NCI-H187 treated with DMSO at 0.1 percent for 48 hours (cell line): Measurements from ENCODE around the gene MB.

Source experiments
- DNase-seq: peaks from one replicate; lab custom pipeline; 2025; lab: John Stamatoyannopoulos, UW

Gene MB

DNA sequence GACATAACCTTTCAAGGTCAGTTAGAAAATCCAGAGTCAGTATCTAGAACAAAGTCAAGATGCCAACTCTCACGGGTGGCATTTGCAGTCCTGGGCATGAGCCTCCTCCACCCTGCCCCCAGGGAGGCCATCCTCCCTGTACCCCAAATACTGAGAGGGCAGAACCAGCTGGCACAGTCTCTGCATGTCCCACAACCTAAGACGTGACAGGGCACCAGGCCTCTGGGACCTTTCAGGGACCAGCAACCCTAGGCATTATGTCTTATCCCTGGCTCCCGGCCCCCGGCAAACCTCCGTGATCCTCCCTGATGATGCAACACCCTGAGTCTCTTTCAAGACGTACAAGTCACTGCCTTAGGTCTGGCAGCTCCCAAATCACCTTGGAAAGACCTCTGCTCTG, 2.0 kb downstream of the MB start:
- DNase-seq = no peak

DNA sequence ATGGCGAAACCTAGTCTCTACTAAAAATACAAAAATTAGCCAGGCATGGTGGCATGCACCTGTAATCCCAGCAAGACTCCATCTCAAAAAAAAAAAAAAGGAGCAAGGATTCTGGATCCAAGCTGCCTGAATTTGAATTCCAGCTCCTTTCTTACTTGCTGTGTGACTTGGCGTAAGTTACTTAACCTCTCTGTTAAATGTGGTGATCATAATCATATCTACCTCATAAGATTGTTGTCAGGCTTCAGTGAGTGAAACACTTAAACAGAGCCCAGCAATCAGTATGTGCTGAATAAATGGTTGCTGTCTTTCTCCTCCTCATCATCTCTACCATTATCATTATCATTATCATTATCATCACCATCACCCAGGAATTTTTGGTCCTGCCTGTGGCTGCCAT, 2.7 kb downstream of the MB start:
- DNase-seq = no peak

DNA sequence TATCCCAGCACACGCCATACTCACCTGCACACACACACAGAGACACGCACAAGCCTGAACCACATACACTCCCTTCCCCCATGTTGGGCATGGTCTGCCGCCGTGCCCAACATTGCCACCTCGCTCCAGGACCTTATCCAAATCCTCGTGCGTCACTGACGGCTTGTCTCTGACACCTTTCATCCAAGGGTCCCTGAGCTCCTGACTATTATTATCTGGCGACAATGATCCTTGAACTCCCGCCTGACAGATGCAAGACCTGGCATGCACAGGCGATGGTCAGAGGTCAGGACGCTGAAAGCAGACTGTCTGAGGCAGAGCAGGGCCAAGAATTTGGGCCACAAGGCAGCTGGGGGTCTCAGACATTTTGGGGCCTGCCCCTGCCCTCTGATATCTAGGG, 4.2 kb downstream of the MB start:
- no peak for DNase-seq

DNA sequence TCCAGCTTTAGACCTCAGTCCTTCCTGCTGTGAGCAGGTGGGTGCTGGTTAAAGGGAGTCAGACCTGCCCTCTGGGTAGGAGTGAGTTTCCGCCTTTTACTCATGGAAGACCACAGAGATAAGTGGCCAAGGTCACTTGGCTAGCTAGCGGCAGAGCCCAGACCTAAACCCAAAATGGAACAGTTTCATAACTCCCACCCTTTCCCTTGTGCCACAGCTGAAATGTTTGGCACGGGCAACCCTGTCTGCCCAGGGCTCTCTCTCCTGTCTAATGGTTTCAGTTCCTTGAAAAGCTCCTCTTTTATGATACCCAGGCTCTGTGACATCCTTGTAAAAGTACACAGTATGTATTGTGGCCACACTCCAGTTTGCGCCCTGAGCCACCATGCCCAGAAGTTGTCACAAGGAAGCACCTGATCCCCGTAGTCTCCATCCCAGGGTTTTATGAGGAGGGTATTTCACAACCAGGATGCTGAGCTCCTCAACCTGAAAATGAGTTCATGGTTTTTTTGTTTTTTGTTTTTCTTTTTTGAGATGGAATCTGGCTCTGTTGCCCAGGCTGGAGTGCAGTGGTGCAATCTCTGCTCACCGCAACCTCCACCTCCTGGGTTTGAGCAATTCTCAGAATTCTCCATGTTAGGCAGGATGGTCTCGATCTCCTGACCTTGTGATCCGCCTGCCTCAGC, 5.1 kb downstream of the MB start:
- no peak for DNase-seq

DNA sequence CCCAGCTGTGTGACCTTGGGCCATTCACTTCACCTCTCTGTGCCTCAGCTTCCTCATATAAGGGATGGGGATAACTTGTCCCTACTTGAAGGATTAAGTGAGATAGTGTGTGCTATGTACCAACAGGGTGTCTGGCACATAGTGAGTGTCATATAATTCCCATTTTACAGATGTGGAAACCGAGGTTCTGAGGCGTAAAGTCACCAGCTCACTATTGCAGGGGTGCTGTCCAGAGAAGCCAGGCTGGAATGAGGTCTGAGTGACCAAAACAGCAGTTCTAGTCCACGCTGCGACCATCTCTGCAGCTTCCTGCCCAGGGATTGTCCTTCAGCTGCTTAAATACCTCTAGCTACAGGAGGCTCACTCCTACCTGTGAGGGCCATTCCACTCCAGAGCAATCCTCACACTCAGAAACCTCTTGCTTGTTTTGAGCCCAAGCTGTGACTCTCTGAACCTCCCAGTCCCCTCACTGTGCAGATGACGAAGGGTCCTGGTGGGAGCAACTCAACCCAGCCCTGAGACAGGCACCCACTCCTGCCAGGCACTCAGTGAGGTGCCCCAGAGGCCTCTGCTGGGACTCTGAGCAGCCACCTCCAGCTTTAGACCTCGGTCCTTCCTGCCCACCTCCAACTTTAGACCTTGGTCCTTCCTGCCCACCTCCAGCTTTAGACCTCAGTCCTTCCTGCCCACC, 5.8 kb downstream of the MB start:
- no peak for DNase-seq

DNA sequence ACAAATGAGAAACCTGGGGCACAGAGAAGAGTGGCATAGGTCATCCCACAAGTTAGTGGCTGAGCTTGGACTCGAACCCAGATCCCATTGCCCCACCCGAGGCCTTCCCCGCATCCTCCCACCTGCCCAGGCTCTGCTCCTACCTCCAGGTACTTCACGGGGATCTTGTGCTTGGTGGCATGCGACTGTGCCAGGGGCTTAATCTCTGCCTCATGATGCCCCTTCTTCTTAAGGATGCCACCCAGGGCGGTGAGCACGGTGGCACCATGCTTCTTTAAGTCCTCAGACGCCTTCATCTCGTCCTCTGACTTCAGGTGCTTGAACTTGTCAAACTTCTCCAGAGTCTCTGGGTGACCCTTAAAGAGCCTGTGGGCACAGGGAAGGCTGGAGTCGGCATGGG, 6.4 kb downstream of the MB start:
- DNase-seq = no peak

DNA sequence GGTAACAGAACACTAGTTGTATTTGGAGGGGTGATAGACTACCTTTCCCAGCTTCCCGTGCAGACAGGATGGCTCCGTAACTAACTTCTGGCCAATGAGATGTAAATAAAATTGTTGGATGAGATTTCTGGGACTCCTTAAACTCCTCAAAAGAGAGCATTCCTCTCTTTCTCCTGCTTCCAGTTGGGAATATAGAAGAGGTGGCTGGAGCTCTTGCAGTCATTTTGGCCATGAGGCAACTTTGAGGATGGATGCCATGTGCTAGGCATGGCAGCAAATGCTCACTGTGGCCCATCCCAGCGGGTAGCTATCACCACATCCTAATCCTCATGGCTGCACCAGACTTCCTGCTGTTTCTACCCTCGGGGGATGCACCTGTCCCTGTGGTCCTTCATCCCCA, 7.4 kb downstream of the MB start:
- no peak for DNase-seq

DNA sequence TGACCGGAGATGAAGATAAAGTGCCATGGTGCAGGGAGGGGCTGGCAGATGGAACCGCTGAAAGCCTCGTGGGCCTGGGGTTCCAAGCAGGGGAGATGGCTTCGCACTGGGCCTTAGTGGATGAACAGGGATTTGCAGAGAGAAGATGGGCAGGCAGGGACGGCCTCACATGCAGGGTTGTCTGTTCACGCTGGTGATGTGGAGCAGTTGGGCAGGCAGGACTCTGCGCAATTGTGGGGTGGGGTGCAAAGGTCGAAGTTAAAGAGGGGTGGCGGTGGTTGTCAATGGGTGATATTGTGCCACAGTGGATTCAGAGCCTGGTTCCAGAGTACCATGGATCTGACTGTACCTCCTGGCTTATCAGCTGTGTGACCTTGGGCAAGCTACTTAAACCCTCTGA, 7.9 kb downstream of the MB start:
- no peak for DNase-seq

DNA sequence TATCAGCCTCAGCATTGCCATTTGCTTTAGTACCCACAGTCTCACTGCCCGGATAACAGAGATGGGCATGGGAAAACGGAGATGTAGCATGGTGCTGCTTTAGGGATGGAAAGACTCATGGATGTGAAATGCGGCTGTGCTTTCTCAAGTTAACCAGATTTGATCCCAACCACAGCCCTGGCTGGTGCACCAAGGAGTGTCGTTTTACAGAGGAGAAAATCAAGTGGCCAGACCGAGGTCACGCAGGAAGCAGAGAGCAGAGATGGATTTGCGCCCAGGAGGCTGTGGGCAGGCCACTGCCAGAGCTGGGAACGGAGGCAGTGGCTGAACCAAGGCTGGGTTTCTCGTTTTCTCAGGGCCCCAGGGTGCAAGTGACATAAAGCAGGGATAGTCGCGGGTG, 9.0 kb downstream of the MB start:
- no peak for DNase-seq

DNA sequence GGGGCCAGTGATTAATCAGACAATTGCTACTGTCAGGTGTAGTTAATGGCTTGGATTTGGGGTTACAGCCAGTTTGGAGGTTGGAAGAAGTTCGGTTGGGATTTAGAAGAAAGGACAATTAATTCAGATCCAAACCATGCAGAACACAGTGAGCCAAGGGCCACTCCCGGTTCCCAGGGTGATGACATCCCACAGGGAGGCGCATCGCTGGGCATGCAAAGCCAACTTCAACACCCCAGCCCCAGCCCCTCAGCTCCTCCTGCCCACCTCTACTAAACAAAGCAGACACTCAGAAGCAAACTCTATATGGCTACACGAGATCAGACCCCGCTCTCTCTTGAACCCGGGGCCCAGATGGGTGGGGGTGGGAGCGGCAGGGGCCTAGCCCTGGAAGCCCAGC, 10.2 kb downstream of the MB start:
- no peak for DNase-seq

DNA sequence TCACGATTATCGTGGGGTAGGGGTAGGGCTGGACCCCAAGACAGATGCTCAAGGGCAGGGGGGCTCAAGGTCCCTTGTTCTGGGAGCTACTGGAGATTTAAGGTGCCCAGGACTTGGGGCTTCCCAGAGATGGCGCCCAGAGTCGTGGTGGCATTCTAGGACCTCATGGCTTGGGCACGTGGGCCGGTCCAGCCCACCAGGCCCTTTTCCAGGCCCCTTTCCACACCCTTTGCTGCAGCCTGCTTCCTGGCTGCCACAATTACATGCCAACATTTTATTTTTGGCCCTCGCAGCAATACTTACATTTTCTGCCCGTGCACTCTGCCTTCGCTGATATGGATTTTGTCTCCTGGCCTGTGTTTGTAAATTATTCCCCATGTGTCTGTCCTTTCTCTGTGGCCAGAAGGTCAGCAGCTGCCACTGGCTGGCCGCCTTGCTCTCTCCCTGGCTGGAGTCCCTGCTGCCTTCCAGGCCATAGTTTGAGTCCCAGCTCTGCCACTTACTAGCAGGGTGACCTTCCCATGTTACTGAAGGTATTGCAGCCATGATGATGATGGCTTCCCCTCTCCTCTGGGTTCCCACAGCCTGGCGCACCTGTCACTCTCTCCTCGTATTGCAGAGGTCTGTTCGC, 11.2 kb downstream of the MB start:
- DNase-seq = no peak

DNA sequence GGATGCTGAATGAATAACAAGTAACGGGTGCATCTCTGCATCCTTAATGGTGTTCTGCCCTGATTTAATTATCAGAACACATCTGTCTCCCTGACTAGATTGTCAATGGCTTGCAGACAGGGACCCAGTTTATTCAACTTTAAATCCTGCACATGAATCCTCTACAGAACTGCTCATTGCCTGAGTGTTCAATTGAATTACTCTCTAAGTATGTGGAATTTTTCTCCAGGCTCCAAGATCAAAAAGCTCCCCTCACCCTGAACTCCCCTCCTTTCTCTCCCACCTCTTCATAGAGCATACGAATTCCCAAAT, 11.8 kb downstream of the MB start:
- DNase-seq = no peak

DNA sequence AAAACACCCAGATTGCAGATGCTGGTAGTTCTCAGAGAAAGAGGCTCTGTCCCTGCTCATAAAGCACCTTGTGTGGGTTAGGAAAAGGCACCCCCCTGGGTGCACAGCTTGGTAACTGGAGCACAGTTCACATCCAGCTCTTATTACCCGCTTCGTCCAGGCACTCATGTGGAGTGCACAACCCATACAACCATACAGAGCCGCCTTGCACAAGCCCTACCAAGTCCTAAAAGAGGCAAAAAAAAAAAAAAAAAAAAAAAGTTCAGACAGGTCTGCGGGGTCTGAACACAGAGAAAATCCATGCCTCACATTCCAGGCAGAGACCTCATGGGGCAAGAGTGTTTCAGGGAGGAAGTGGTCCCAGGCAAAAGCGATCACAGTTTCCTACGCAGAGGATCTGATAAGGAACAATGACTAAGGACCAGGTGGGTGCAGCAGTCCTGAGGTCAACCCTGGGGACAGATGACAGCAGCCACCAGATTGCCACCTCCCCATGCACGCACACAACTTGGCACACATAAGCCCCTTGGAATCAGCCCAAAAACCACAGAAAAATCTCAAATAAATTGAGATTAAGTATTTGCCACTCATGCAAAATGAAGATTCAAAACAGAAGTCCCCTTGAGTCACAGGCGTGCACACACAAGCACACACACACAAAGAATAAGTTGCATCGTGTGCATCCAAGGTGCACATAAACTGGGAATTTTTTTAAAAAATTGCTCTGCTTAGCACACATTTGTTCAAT, 12.3 kb downstream of the MB start:
- DNase-seq = no peak

DNA sequence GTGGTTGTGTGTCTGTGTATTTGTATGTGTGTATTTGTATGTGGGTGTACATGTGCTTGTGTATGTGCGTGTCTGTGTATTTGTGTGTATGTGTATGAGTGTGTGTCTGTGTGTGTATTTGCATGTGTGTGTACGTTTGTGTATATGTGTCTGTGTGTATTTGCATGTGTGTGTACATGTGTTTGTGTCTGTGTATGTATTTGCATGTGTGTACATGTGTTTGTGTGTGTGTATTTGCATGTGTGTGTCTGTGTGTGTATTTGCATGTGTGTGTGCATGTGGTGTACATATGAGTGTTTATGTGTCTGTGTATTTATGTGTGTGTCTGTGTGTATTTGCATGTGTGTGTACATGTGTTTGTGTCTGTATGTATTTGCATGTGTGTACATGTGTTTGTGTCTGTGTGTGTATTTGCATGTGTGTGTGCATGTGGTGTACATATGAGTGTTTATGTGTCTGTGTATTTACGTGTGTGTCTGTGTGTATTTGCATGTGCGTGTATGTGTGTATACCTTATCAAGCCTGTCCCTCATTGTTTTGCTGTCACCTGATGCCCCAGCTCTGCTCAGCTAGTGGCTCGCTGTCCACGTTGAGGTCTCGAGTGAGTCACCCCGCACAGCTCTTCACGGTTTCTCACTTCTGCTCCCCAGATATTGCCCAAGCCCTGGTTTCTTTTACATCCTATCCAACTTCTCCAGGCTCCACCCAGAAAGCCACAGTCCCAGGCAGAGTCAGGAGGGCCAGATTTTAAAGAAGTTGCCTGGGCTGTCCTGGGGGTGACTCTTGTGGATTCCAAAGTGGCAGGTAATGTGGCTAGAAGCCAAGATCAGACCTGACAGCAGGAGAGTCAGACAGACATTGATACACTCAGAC, 15.2 kb downstream of the MB start:
- no peak for DNase-seq

DNA sequence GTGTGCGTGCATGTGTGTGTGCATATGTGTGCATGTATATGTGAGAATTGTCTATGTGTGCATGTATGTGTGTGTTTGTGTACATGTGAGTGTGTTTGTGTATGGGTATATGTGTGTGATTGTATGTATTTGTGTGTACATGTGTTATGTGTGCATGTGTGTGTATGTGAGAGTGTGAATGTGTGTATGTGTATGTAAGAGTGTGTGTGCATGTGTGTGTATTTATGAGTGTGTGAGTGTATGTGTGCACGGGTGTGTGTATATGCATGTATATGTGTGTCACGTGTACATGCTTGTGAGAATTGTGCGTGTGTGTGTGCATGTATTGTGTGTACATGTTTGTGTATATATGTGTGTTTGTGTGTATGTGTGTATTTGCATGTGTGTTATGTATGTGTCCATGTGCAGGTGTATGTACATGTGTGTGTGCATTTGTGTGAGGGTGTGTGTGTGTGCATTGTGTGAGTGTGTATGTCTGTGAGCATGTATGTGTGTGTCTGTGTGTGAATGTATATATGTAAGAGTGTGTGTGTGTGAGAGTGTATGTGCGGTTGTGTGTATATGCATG, 16.0 kb downstream of the MB start:
- no peak for DNase-seq

DNA sequence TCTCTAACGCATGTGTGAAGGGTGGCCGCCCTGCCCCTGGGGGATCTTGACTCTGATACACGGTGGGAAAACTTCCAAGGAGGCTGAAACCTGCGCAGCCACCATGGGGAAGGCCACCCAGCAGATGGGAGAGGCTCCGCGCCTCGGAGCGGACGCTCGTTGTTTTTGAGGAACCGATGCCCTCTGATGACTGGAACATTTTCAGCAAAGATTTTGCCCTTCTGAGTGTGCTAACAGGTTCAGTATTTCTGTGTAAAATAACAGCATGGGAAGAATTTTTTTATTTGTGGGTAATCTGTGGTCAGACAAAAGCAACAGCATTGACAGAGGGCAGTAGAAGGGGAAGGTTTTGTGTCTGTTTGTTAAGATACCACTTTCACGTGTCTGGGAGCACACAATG, 16.7 kb downstream of the MB start:
- DNase-seq = no peak

DNA sequence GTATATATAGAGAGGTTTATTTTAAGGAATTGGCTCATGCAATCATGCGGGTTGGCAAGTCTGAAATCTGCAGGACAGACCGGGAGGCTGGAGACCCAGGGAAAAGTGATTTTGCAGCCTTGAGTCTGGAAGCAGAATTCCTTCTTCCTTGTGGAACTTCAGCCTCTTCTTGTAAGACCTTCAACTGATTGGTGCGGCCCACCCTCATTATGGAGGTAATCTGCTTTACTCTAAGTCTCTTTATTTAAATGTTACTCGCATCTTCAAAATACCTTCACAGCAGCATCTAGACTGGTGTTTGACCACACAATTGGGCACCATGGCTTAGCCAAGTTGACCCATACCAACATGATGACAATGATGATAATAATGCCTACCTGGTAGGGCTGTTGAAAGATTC, 17.8 kb downstream of the MB start:
- no peak for DNase-seq

DNA sequence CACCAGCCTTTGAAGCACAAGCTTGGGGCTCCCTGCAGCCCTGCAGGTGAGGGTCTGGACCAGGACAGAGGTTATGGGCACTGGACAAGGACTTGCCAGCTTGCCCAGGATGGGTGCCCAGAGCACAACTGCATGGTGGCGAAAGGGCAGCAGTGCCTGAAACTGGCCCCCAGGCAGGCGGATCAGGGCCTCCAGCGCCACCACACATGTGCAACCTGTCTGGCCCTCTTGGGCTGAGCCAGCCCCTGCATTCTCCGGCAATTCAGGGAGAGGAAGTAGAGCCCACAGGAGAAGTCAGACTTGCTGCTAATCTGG, 18.8 kb downstream of the MB start:
- no peak for DNase-seq

DNA sequence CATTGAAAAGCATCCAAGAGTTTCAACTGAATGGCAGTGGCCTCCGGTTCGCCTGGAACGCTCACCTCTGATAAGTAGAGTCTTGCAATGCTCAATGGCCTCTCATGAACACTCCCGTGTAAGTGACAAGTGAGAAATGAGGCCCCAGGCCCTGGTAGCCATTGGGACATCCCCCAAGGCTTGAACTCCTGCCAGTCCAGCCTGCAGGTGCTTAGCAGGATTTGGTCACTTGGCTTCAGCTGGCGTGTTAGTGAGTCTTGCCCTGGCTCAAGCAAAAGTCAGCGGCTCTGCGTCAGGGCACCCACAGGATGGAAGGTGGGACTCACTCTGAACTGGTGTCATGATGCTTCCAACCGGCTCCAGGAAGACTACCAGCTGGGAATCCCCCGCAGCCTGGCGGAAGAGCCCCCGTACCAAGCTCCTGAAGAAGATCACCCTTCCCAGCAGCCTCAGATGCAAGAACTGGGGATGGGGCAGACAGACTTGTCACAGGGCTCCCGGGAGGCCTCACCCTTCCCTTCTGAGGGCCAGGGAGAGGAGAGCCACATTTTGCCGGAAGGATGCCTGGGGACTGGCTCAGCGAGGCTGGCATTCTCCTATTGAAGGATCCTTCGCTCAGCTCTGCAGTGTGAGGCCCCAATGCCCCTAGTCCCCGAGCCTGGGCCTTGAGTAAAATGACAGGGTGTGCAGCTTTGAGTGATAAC, 19.3 kb downstream of the MB start:
- no peak for DNase-seq

DNA sequence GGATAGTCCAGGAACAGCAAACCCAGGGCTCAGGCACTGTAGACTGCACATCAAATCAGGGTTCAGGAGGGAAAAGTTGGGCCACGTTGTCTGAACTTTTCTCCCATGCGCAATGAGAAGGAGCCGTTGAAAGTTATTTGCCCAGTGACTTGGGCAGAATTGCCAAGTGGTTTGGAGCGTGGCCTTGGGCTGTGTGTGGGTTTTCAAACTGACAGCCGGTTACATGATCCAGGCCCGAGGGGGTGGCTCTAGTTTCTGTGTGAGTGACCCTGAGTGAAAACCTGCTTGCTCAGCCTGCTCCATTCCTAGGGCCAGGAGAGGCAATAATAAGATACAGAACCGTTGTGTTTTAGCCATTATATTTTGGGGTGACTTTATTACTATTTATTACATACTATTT, 20.3 kb downstream of the MB start:
- no peak for DNase-seq

DNA sequence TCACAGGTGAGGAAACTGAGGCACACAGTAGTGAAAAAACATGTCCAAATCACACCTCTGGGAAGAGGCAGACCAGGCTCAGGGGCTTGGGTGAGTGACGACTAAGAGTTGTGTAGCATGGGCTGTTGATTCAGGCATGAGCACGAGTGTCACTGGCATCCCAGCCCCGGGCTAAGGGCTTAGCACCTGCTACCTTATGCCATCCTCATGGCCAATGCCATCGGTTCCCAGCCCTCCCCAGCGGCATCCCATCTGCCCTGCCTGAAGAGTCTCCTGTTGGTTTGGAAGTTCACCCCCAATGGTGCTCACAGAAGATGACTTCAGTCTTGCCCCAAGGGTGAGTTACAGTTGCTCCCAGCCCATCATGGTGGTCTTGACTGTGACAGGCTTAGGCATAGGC, 22.4 kb downstream of the MB start:
- no peak for DNase-seq
